ENCODE measurements around the gene RPL19. TPM values are rescaled to one million over a fixed set of nuclear protein-coding genes. Genes with fewer than 3 reads are reported as not detected.

RPL19 gene
- total RNA-seq, 8 experiments from 2014 or later: 2,038 to 3,335 (median 2,760) TPM

DNA sequence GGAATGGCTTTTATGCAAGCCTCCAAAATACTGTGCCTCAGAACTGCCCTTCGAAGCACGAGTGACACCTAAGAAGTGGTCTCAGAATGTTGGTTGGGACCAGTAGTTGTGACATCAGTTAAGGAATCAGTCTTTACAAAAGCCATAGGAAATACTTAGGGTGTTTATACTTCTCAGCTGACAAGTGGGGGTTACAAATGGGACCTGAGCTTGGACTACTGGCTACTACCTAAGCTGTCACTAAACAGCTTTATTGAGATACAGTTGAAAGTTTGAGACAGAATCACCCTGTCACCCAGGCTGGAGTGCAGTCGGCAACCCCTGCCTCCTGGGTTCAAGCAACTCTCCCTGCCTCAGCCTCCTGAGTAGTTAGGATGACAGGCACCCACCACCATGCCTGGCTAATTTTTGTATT, 5.0 kb downstream of the RPL19 start:
- in situ Hi-C loops (cut with MboI; ENCODE audit: low pct_unique_long_range_greater_than_20kb in 2 of 9, low sequenced_read_pairs in 9 of 9, unreplicated experiment in 9 of 9): no loop called here
- no peak overlapping the region for H3K27ac ChIP-seq
- peaks cover 15 to 19% of the 10 kb centered on the region in 2 donors for H3K4me1 ChIP-seq (replicated peaks in 1 of 2)
- ATAC-seq (replicated peaks in 6 of 8): peak in 1 of 8 experiments; percentile 1
- H3K4me3 ChIP-seq: no peak overlapping the region
- 77 to 100% (median 97%) methylated on average over 1 to 3 of the region's 3 CpGs; no CpG with 5 or more reads in 4 of the 10 experiments for WGBS, 10 experiments

DNA sequence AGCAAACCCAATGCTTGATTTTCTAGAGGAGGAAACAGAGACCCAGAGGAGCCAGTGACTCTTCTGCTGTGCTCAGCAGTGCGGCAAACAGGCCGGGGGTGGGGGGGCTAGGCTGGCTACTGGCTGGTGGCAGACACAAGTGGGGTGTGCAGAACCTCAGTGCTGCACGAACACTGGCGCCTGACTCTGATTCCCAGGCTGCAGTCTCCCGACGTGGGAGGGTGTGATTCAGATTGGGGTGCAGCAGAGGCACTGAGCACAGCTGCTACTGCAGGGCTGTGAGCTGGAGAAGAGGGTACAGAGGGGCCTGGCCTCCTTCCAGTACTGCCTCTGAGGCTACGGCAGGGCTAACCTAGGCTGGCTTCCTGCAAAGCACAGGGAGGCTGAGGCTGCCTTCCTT, 8.1 kb downstream of the RPL19 start:
- ATAC-seq (replicated peaks in 6 of 8): peak in 2 of 8 experiments; percentile 5 to 9
- no peak overlapping the region for H3K4me3 ChIP-seq
- WGBS, 10 experiments: 50 to 80% (median 70%) methylated on average over 1 to 2 of the region's 7 CpGs; no CpG with 5 or more reads in 6 of the 10 experiments
- H3K27ac ChIP-seq: no peak overlapping the region
- in situ Hi-C loops (cut with MboI; ENCODE audit: low pct_unique_long_range_greater_than_20kb in 2 of 9, low sequenced_read_pairs in 9 of 9, unreplicated experiment in 9 of 9): no loop called here
- peaks cover 9 to 10% of the 10 kb centered on the region in 2 donors for H3K4me1 ChIP-seq (replicated peaks in 1 of 2)

DNA sequence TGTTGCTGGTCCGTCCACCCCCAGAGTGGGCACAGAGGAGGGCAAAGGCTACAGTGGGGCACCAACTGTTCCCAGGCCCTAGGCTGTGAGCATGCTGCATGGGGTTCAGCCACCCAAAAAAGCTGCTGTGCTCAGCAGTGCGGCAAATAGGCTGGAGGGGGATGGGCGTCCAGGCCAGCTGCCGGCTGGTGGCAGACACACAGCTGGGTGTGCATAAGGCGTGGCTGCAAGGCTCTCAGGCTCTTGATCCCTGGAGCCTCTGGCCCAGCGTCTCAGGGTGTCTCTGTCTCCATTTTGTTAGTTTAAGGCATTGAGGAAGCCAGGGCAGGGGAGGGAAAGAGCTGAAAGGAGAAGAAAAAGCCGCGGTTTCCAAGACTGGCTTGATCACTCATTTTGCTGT, 8.8 kb downstream of the RPL19 start:
- no peak overlapping the region for H3K27ac ChIP-seq
- no peak overlapping the region for H3K4me3 ChIP-seq
- WGBS, 10 experiments: 15 to 100% (median 24%) methylated on average over 1 to 3 of the region's 8 CpGs; no CpG with 5 or more reads in 6 of the 10 experiments
- peak in 5 of 8 experiments; percentile 3 to 37 (median 7) for ATAC-seq (replicated peaks in 6 of 8)
- H3K4me1 ChIP-seq (replicated peaks in 1 of 2): peaks cover 9 to 10% of the 10 kb centered on the region in 2 donors
- in situ Hi-C loops (cut with MboI; ENCODE audit: low pct_unique_long_range_greater_than_20kb in 2 of 9, low sequenced_read_pairs in 9 of 9, unreplicated experiment in 9 of 9): no loop called here

DNA sequence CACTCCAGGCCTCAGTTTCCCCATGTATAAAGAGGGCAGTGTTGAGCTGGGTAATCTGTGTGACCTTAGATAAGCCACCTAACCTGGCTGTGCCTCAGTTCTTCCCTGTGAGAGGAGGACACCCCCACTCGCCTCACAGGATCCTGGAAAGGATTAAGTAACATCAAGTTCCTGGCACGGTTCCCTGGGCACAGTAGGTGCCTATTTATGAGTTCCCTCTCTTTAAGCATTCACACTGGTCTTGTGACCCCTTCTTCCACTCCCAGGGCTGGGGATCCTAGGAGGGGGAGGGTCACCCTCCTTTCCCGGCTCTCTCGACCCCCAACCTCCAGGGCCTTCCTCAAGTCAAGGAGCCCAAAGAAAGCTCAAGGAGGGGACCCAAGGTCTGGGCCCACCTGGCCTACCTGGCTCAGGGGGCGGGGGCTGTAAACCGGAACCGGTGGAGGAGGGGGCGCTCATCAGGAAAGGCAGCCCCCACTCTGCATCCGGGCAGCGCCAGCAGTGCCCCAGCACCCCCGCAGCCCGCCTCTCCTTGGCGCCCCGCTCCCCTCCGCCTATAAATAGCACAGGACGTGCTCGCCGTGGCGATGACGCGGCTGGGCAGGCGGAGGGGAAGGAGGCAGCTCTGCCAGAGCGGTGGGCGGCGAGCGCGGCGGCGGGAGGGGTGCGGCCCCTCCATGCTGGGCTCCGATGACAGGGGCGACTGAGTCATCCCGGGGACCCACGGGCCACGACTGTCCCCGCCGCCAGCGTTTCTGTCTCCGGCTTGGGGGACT, 9.4 kb downstream of the RPL19 start:
- peak; percentile 24 to 91 (median 84) for ATAC-seq (replicated peaks in 6 of 8)
- H3K4me1 ChIP-seq (replicated peaks in 1 of 2): peaks cover 9 to 10% of the 10 kb centered on the region in 2 donors
- in situ Hi-C loops (cut with MboI; ENCODE audit: low pct_unique_long_range_greater_than_20kb in 2 of 9, low sequenced_read_pairs in 9 of 9, unreplicated experiment in 9 of 9): no loop called here
- 20 to 100% (median 62%) methylated on average over 1 to 2 of the region's 39 CpGs; no CpG with 5 or more reads in 6 of the 10 experiments for WGBS, 10 experiments
- no peak overlapping the region for H3K27ac ChIP-seq
- peak overlapping the region in 3 of 5 donors; percentile 10 to 20 (median 13) for H3K4me3 ChIP-seq

DNA sequence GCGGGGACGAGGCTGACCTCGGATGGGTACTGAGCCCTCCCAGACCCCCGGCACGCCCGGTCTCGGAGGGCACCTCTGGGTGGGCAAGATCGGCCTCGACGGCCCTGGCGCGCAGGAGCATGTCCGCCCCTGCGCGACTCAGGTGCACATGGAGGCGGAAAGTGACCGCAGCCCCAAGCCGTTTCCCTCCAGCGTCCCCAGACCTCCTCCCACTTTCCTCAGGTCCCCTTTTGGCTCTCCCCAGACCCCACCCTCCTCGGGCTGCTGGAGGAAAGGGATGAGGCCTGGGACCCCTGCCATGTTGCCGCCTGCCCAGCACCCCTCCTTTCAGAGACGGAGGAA, 10.0 kb downstream of the RPL19 start:
- in situ Hi-C loops (cut with MboI; ENCODE audit: low pct_unique_long_range_greater_than_20kb in 2 of 9, low sequenced_read_pairs in 9 of 9, unreplicated experiment in 9 of 9): no loop called here
- H3K4me1 ChIP-seq (replicated peaks in 1 of 2): peaks cover 9 to 10% of the 10 kb centered on the region in 2 donors
- peak overlapping the region in 3 of 5 donors; percentile 10 to 20 (median 13) for H3K4me3 ChIP-seq
- no CpG with 5 or more reads among the region's 22 CpGs for WGBS, 10 experiments
- no peak for ATAC-seq (replicated peaks in 6 of 8)
- no peak overlapping the region for H3K27ac ChIP-seq

DNA sequence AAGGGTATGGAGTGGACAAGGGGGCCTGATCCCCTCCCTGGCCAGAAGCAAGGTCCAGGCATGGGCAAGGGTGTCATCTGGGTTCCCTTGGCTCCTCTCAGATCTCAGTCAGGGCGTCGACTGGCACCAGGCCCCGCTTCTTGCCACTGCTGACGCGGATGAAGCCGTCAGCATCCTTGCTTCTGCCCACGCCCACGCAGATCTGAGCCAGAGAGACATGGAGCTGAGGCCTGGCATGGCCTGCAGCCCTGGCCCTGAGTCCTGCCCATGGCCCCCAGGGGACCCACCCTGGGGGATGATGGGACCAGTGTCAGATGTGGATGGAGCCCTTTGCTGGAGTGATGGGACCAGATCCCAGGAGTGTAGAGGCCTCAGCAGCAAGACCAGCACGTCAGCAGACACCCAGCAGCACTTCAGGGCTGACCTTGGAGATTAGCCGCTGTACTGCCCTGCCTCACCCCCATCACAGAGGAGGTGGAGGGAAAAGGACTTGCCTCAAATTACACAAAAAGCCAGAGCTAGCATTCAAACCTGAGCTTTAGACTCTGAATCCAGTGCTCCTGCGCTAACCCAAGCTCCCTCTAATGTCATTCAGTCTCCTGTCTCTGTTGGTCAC, 12.2 kb downstream of the RPL19 start:
- no peak overlapping the region for H3K4me3 ChIP-seq
- peaks cover 9 to 10% of the 10 kb centered on the region in 2 donors for H3K4me1 ChIP-seq (replicated peaks in 1 of 2)
- in situ Hi-C loops (cut with MboI; ENCODE audit: low pct_unique_long_range_greater_than_20kb in 2 of 9, low sequenced_read_pairs in 9 of 9, unreplicated experiment in 9 of 9): no loop called here
- H3K27ac ChIP-seq: no peak overlapping the region
- no peak for ATAC-seq (replicated peaks in 6 of 8)
- 20 to 93% (median 73%) methylated on average over 1 to 6 of the region's 11 CpGs; no CpG with 5 or more reads in 7 of the 10 experiments for WGBS, 10 experiments

DNA sequence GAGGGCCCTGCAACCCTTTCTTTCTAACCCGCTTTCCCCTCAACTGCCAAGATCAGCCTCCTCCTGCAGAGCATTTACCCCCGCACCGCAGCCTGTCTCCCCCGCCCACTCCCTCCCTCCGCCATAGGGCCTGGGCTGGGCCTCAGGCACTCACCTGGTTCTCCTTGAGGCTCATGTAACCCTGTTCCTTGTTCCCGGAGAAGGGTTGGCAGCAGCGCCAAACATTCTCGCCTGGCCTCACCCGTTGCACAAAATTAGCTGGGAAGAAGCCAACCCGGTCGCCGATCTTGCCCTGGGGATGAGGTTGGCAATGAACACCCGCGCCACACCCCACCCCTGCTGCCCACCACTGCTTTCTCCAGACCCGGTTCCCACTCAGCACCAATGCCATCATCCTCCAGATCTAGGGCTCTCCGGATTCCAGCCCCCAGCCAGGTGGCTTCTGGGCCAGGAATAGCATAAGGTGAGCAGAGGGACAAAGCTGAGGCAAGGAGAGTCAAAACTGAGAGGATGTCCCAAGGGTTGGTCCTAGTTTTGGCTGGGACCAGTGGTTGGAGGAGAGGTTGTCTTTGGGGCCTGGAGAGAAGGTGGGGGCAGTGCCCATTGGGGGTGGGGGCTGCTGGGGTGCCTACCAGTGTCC, 12.9 kb downstream of the RPL19 start:
- H3K27ac ChIP-seq: no peak overlapping the region
- H3K4me3 ChIP-seq: no peak overlapping the region
- ATAC-seq (replicated peaks in 6 of 8): no peak
- in situ Hi-C loops (cut with MboI; ENCODE audit: low pct_unique_long_range_greater_than_20kb in 2 of 9, low sequenced_read_pairs in 9 of 9, unreplicated experiment in 9 of 9): no loop called here
- peaks cover 9 to 10% of the 10 kb centered on the region in 2 donors for H3K4me1 ChIP-seq (replicated peaks in 1 of 2)
- 70 to 87% methylated on average over 2 to 6 of the region's 16 CpGs; no CpG with 5 or more reads in 8 of the 10 experiments for WGBS, 10 experiments

DNA sequence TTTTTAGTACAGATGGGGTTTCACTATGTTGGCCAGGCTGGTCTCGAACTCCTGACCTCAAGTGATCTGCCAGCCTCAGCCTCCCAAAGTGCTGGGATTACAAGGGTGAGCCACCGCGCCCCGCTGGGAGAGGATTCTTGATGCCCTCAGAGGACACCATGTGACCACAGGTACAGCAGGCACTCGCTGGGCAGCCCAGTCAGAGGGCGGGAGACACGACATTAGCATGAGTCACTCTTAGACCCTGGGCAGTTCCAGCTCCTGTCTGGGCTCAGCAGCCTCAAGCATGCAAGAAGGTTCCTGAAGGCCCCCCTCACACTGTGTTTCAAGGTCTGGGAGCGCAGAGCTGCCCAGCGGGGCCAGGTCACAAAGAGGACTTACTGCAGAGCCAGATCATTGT, 13.8 kb downstream of the RPL19 start:
- WGBS, 10 experiments: 20 to 100% (median 59%) methylated on average over 1 to 5 of the region's 9 CpGs; no CpG with 5 or more reads in 5 of the 10 experiments
- H3K4me1 ChIP-seq (replicated peaks in 1 of 2): peaks cover 9 to 10% of the 10 kb centered on the region in 2 donors
- ATAC-seq (replicated peaks in 6 of 8): peak in 1 of 8 experiments; percentile 16
- no peak overlapping the region for H3K27ac ChIP-seq
- in situ Hi-C loops (cut with MboI; ENCODE audit: low pct_unique_long_range_greater_than_20kb in 2 of 9, low sequenced_read_pairs in 9 of 9, unreplicated experiment in 9 of 9): no loop called here
- H3K4me3 ChIP-seq: no peak overlapping the region

DNA sequence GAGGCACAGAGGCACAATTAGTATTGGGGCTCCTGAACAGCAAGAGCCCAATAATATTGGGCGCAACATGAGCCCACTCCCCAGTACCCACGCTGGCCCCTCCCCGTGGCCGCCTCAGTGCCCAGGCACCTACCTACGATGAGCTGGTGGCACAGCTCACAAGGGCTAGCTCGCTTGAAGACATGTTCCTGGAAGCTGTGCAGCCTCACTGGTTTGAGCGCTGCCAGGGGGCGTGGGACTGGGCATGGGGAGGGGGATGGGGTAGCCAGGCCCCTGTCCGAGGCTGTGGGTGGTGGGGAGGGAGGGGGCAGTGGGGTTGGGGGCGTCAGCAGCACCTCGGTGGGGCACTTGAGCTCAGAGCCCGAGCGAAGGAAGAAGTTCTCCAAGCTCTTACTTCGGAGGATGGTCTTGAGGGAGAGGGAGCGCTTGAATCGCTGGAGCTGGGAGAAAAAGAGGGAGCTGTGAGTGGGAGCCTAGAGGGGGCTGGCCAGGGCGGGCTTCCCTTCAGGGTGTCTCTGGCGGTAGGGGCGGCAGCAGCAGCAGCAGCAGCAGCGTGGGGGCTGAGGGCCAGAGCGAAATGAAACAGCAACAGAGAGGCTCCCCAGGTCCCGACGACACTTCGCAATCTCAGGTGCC, 17.8 kb downstream of the RPL19 start:
- WGBS, 10 experiments: 15 to 30% (median 17%) methylated on average over 3 to 6 of the region's 24 CpGs; no CpG with 5 or more reads in 6 of the 10 experiments
- in situ Hi-C loops (cut with MboI; ENCODE audit: low pct_unique_long_range_greater_than_20kb in 2 of 9, low sequenced_read_pairs in 9 of 9, unreplicated experiment in 9 of 9): no loop called here
- Histone ChIP-seq H3K27ac (no peak overlapping the region), H3K4me3 (no peak overlapping the region), H3K4me1 (replicated peaks in 1 of 2) (no peaks in the 10 kb centered on the region)
- peak in 2 of 8 experiments; percentile 20 to 27 for ATAC-seq (replicated peaks in 6 of 8)

DNA sequence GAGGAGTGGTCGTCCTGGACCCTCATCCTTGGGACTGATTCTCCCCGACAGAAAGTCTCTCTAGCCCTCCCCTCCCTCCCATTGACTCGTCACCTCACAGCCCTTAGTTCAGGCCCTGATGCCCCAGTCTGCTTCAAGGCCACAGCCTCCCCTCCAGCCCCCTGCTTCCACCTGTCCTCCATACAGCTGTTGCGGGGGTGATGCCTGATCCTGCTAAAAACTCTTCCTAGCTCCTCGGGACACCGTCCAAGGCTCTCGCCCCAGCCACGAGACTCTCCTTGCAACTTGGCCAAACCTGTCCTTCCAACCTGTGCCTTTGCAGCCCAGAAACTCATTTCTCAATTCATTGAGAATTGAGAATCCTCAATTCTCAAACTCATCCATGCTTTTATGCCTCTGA, 18.8 kb downstream of the RPL19 start:
- no peak for ATAC-seq (replicated peaks in 6 of 8)
- Histone ChIP-seq H3K27ac (no peak overlapping the region), H3K4me3 (no peak overlapping the region), H3K4me1 (replicated peaks in 1 of 2) (no peaks in the 10 kb centered on the region)
- 60 to 100% (median 66%) methylated on average over 2 to 5 of the region's 8 CpGs; no CpG with 5 or more reads in 6 of the 10 experiments for WGBS, 10 experiments
- in situ Hi-C loops (cut with MboI; ENCODE audit: low pct_unique_long_range_greater_than_20kb in 2 of 9, low sequenced_read_pairs in 9 of 9, unreplicated experiment in 9 of 9): no loop called here

DNA sequence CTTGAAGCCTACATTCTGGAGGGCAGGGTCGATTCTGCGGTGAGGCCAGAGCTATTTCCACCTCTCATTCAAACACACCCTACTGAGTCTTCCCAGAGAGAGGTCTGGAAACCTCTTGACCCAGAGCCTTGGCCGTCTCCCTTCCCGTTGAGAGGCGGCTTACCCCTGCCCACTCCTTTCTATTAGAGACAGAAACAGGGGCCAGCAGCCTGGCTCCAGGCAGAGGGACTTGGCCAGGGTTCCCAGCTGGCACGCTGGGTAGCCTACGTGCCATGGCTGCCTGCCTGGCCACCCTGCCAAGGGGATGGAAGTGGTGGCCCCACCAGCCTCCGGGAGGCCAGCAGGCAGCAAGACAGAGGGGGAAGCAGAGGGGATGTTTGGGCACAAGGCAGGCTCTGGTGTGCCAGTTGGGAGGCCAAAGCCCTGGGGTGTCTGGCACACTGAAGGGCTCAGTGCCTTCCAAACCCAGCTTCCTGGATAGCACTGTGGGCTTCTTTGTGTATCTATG, 19.6 kb downstream of the RPL19 start:
- in situ Hi-C loops (cut with MboI; ENCODE audit: low pct_unique_long_range_greater_than_20kb in 2 of 9, low sequenced_read_pairs in 9 of 9, unreplicated experiment in 9 of 9): no loop called here
- H3K27ac ChIP-seq: no peak overlapping the region
- ATAC-seq (replicated peaks in 6 of 8): peak in 1 of 8 experiments; percentile 23

DNA sequence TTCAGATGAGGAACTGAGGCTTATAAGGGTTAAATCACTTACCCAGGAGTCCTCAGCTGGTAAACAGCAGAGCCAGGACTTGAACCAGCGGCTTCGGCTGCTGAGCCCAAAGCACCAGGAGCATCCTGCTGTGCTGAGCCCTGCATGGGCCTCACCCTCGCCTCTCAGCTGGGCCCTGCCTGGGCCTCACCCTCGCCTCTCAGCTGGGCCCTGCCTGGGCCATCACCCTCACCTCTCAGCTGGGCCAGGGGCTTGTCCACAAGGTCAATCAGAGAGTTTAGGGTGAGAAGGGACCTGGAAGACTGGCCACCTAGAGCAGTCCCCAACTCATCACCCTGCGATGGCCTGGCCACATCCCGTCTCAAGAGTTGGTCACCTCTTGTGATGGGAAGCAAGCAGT, 21.5 kb downstream of the RPL19 start:
- Histone ChIP-seq H3K27ac (no peak overlapping the region), H3K4me3 (no peak overlapping the region), H3K4me1 (replicated peaks in 1 of 2) (peaks cover 7 to 12% of the 10 kb centered on the region in 2 donors)
- ATAC-seq (replicated peaks in 6 of 8): no peak
- 40 to 86% (median 77%) methylated on average over 1 to 4 of the region's 6 CpGs; no CpG with 5 or more reads in 7 of the 10 experiments for WGBS, 10 experiments
- in situ Hi-C loops (cut with MboI; ENCODE audit: low pct_unique_long_range_greater_than_20kb in 2 of 9, low sequenced_read_pairs in 9 of 9, unreplicated experiment in 9 of 9): no loop called here

More for the DNA sequence above, 19.6 kb downstream of the RPL19 start:
- no peak overlapping the region for H3K4me3 ChIP-seq
- H3K4me1 ChIP-seq (replicated peaks in 1 of 2): peaks cover 0 to 6% of the 10 kb centered on the region in 2 donors
- 24 to 50% (median 36%) methylated on average over 1 to 5 of the region's 8 CpGs; no CpG with 5 or more reads in 6 of the 10 experiments for WGBS, 10 experiments
